Central memory CD8-positive, alpha-beta T cell (primary cell): Measurements from ENCODE around the gene STOML1.

ENCODE experiments used
- ATAC-seq: fragments of 150-1000 bp; cut with Tn5 transposase; replicated peaks from 2 replicates; pipeline ENCODE4 v1.10.0; 2022; ENCODE audit warnings: mild to moderate bottlenecking, moderate FRiP score, moderate number of reproducible peaks; ENCODE audit not compliant: poor library complexity, severe bottlenecking; ENCODE audit errors: extremely low read depth
- DNase-seq, 2 donors: peaks; one replicate each; pipeline ENCODE4 v3.0.0; 2021; ENCODE audit warnings: low spot score in 2 of 2
- H3K27ac Mint-ChIP-seq: one replicate; pipeline ENCODE4 v1.8.0; 2022; ENCODE audit warnings: low read depth, mild to moderate bottlenecking, moderate library complexity, mixed read lengths
- H3K27me3 Mint-ChIP-seq: one replicate; pipeline ENCODE4 v1.8.0; 2022; ENCODE audit warnings: mixed read lengths
- H3K36me3 Mint-ChIP-seq: one replicate; pipeline ENCODE4 v1.8.0; 2022; ENCODE audit warnings: mild to moderate bottlenecking, moderate library complexity, mixed read lengths; ENCODE audit not compliant: insufficient read depth
- H3K4me1 Mint-ChIP-seq: one replicate; pipeline ENCODE4 v1.8.0; 2022; ENCODE audit warnings: mixed read lengths
- H3K4me3 Mint-ChIP-seq: one replicate; pipeline ENCODE4 v1.8.0; 2022; ENCODE audit warnings: mild to moderate bottlenecking, moderate library complexity, mixed read lengths
- H3K9me3 Mint-ChIP-seq: one replicate; pipeline ENCODE4 v1.8.0; 2022; ENCODE audit warnings: mixed read lengths

The STOML1 gene

DNA sequence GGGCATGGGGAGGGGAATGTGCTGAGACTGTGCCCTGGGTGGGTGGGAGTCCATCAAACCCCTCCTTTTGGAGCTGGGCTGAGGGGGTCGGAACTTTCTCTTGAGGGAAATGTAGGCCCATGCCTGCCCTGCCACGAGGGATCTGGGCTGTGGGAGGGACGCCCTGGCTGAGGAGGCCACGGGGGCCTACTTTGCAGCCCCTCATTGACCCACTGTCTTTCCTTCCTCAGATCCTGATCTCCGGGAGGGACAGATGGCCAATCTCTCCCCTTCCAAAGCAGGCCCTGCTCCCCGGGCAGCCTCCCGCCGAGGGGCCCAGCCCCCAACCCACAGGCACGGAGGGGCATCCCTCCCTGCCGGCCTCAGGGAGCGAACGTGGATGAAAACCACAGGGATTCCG lies 40.5 kb downstream of the STOML1 start:
- no peaks in the 10 kb centered on the region for H3K27me3 Mint-ChIP-seq
- no peak overlapping the region for H3K4me3 Mint-ChIP-seq

DNA sequence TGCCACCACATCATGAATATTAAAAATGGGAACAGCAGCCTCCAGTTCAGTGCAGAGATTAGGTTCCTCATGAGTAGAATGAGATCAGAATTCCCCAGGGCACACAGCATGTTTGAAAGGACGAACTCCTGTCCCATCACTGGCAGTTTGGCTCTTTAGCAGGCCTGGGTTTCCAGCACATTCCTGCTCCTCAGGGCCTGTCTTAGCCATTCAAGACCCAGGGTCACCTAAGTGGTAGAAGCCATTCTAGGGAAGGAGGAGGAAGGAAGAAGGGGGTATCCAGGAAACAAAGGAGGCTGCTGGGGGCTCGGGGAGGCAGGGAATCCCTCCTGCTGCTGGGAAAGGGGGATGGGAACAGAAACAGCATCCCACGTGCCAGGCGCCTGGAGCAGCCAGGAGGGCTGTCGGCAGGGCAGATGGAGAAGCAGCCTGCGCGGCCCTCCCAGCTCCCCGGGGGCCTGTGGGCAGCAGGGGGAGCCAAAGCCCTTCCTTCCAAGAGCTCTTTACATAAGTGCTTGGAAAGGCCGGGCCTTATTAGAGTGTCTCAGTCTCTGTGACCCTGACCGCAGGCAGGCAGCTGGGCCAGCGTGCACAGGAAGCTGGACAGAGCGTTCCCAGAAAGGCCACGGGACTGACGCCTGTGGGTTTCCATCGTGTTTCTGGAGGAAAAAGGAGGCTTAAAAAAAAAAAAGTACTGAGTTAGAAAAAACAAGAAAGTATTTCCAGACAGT lies 41.1 kb downstream of the STOML1 start:
- Mint-ChIP-seq H3K4me3 (no peak overlapping the region), H3K36me3 (peaks cover 2% of the 10 kb centered on the region), H3K9me3 (no peaks in the 10 kb centered on the region), H3K27me3 (no peaks in the 10 kb centered on the region), H3K27ac (peak overlapping the region; percentile 52), H3K4me1 (peaks cover 9% of the 10 kb centered on the region)
- DNase-seq (peak; percentile 47 to 54), ATAC-seq (peak; percentile 76)

More for the DNA sequence above, 40.5 kb downstream of the STOML1 start:
- Mint-ChIP-seq H3K4me1 (peaks cover 9% of the 10 kb centered on the region), H3K9me3 (no peaks in the 10 kb centered on the region), H3K36me3 (peaks cover 2% of the 10 kb centered on the region), H3K27ac (peak overlapping the region; percentile 52)
- ATAC-seq (no peak), DNase-seq (no peak)

GRCh38 chr15:73950479-73950830 lies 41.6 kb downstream of the STOML1 start:
- Mint-ChIP-seq H3K9me3 (no peaks in the 10 kb centered on the region), H3K36me3 (peaks cover 2% of the 10 kb centered on the region), H3K4me1 (peaks cover 9% of the 10 kb centered on the region), H3K4me3 (no peak overlapping the region), H3K27ac (no peak overlapping the region), H3K27me3 (no peaks in the 10 kb centered on the region)
- no peak for DNase-seq
- no peak for ATAC-seq

GRCh38 chr15:73949496-73949895 lies 42.6 kb downstream of the STOML1 start:
- H3K4me3 Mint-ChIP-seq, result no peak overlapping the region
- DNase-seq (no peak), ATAC-seq (no peak)
- peaks cover 9% of the 10 kb centered on the region for H3K4me1 Mint-ChIP-seq
- peaks cover 2% of the 10 kb centered on the region for H3K36me3 Mint-ChIP-seq
- no peak overlapping the region for H3K27ac Mint-ChIP-seq
- H3K27me3 Mint-ChIP-seq, result no peaks in the 10 kb centered on the region
- no peaks in the 10 kb centered on the region for H3K9me3 Mint-ChIP-seq

GRCh38 chr15:73948982-73949381 lies 43.1 kb downstream of the STOML1 start:
- no peak overlapping the region for H3K27ac Mint-ChIP-seq
- H3K4me1 Mint-ChIP-seq, result peaks cover 9% of the 10 kb centered on the region
- no peak for DNase-seq
- H3K27me3 Mint-ChIP-seq, result no peaks in the 10 kb centered on the region
- H3K9me3 Mint-ChIP-seq, result no peaks in the 10 kb centered on the region
- no peak for ATAC-seq
- no peak overlapping the region for H3K4me3 Mint-ChIP-seq
- H3K36me3 Mint-ChIP-seq, result peaks cover 2% of the 10 kb centered on the region

- no peak overlapping the region for H3K27ac Mint-ChIP-seq
- H3K36me3 Mint-ChIP-seq, result peaks cover 2% of the 10 kb centered on the region
- H3K4me3 Mint-ChIP-seq, result no peak overlapping the region
- peaks cover 9% of the 10 kb centered on the region for H3K4me1 Mint-ChIP-seq
- DNase-seq (no peak), ATAC-seq (no peak)
- H3K27me3 Mint-ChIP-seq, result no peaks in the 10 kb centered on the region
- H3K9me3 Mint-ChIP-seq, result no peaks in the 10 kb centered on the region
Observed at GRCh38 chr15:73948396-73948795, 43.7 kb downstream of the STOML1 start.

- Mint-ChIP-seq H3K36me3 (peaks cover 2% of the 10 kb centered on the region), H3K27ac (no peak overlapping the region), H3K4me1 (peaks cover 12% of the 10 kb centered on the region), H3K4me3 (no peak overlapping the region), H3K9me3 (no peaks in the 10 kb centered on the region), H3K27me3 (no peaks in the 10 kb centered on the region)
- no peak for ATAC-seq
- no peak for DNase-seq
Observed at GRCh38 chr15:73947651-73948050, 44.4 kb downstream of the STOML1 start.

- peaks cover 20% of the 10 kb centered on the region for H3K4me1 Mint-ChIP-seq
- no peak for ATAC-seq
- DNase-seq, result no peak
- H3K4me3 Mint-ChIP-seq, result no peak overlapping the region
- peaks cover 2% of the 10 kb centered on the region for H3K36me3 Mint-ChIP-seq
- H3K27me3 Mint-ChIP-seq, result no peaks in the 10 kb centered on the region
- no peak overlapping the region for H3K27ac Mint-ChIP-seq
- no peaks in the 10 kb centered on the region for H3K9me3 Mint-ChIP-seq
Observed at GRCh38 chr15:73946795-73947370, 45.2 kb downstream of the STOML1 start.

GRCh38 chr15:73946046-73946721 lies 45.9 kb downstream of the STOML1 start:
- ATAC-seq (no peak), DNase-seq (no peak)
- Mint-ChIP-seq H3K4me1 (peaks cover 23% of the 10 kb centered on the region), H3K27ac (no peak overlapping the region), H3K27me3 (no peaks in the 10 kb centered on the region), H3K36me3 (peaks cover 3% of the 10 kb centered on the region), H3K4me3 (no peak overlapping the region), H3K9me3 (no peaks in the 10 kb centered on the region)

GRCh38 chr15:73945130-73945508 lies 47.0 kb downstream of the STOML1 start:
- Mint-ChIP-seq H3K4me1 (peaks cover 18% of the 10 kb centered on the region), H3K9me3 (no peaks in the 10 kb centered on the region), H3K27me3 (no peaks in the 10 kb centered on the region), H3K27ac (no peak overlapping the region), H3K36me3 (peaks cover 3% of the 10 kb centered on the region), H3K4me3 (no peak overlapping the region)
- DNase-seq, result no peak
- no peak for ATAC-seq

GRCh38 chr15:73944161-73945129 lies 47.6 kb downstream of the STOML1 start:
- DNase-seq (no peak), ATAC-seq (no peak)
- H3K4me1 Mint-ChIP-seq, result peaks cover 18% of the 10 kb centered on the region
- H3K4me3 Mint-ChIP-seq, result no peak overlapping the region
- H3K9me3 Mint-ChIP-seq, result no peaks in the 10 kb centered on the region
- H3K27ac Mint-ChIP-seq, result no peak overlapping the region
- no peaks in the 10 kb centered on the region for H3K27me3 Mint-ChIP-seq
- peaks cover 3% of the 10 kb centered on the region for H3K36me3 Mint-ChIP-seq

DNA sequence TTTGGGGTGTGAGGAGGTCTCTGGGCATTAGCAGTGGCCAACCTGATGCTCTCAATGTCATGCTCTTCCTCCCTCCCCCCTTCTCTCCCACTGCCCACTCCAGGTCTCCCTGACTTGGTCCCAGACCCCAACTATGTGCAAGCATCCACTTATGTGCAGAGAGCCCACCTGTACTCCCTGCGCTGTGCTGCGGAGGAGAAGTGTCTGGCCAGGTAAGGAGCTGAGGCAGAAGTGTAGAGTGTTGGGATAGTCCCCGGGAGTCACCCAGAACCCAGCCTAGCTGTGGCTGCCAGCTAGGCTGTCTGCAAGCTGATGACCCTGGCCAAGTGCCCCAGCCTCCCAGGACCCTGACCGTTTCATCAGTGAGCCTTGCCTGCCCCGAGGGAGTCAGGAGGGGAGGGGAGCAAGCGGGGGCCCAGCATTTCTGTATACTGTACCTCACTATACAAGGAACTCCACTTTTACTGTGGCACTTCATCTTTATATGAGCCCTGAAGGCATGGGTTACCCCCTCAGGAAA lies 49.3 kb downstream of the STOML1 start:
- H3K36me3 Mint-ChIP-seq, result peaks cover 2% of the 10 kb centered on the region
- peak overlapping the region; percentile 51 for H3K27ac Mint-ChIP-seq
- no peak overlapping the region for H3K4me3 Mint-ChIP-seq
- H3K9me3 Mint-ChIP-seq, result no peaks in the 10 kb centered on the region
- no peak for ATAC-seq
- no peak for DNase-seq
- no peaks in the 10 kb centered on the region for H3K27me3 Mint-ChIP-seq
- peaks cover 18% of the 10 kb centered on the region for H3K4me1 Mint-ChIP-seq
